GM15510 (cell line): ENCODE data around the gene INF2.

Experiments
- POLR2A ChIP-seq: IDR thresholded peaks from 3 replicates; pipeline ENCODE4 v1.6.1; 2011; ENCODE audit warnings: borderline replicate concordance; ENCODE audit not compliant: insufficient read length; ENCODE audit errors: extremely low read depth

INF2 gene

GRCh38 chr14:104681689-104682074, 7.7 kb upstream of the INF2 start:
- TF ChIP-seq POLR2A, result no peak

- no peak for TF ChIP-seq POLR2A
Observed at GRCh38 chr14:104682107-104682593, 7.3 kb upstream of the INF2 start.

GRCh38 chr14:104683653-104684448, 5.6 kb upstream of the INF2 start:
- no peak for TF ChIP-seq POLR2A

- TF ChIP-seq POLR2A, result no peak
Observed at GRCh38 chr14:104684449-104684821, 5.0 kb upstream of the INF2 start.

- TF ChIP-seq POLR2A, result no peak
Observed at GRCh38 chr14:104685216-104685997, 4.0 kb upstream of the INF2 start.

GRCh38 chr14:104685998-104686610, 3.3 kb upstream of the INF2 start:
- TF ChIP-seq POLR2A, result no peak

- TF ChIP-seq POLR2A, result no peak
Observed at GRCh38 chr14:104686624-104687517, 2.5 kb upstream of the INF2 start.

GRCh38 chr14:104687601-104688504, 1.6 kb upstream of the INF2 start:
- no peak for TF ChIP-seq POLR2A

- TF ChIP-seq POLR2A, result no peak
Observed at GRCh38 chr14:104688505-104689108, 811 bp upstream of the INF2 start.

GRCh38 chr14:104689881-104690711, 678 bp downstream of the INF2 start:
- TF ChIP-seq POLR2A, result no peak

GRCh38 chr14:104690861-104691455, 1.5 kb downstream of the INF2 start:
- no peak for TF ChIP-seq POLR2A
